ENCODE measurements around the gene WIF1.

- TF ChIP-seq POLR2A (IDR thresholded peaks at IDR 0.05): no peak
- no peak for TF ChIP-seq CTCF (IDR thresholded peaks at IDR 0.05)
These were observed 4.9 kb upstream of the WIF1 start for GRCh38 chr12:65125975-65126374.

Measured in esophagus squamous epithelium (tissue), 4 donors.